BE2C (cell line): Measurements from ENCODE around the gene ASB10.

Experiments
- DNase-seq: peaks from one replicate; pipeline ENCODE4 v3.0.0-alpha.2; 2020
- H3K27me3 ChIP-seq: fragments of 250-450 bp; sonication (Bioruptor Pico); 2 replicates; pipeline ENCODE4 v1.5.1; 2020; ENCODE audit warnings: mild to moderate bottlenecking
- H3K36me3 ChIP-seq: fragments of 250-450 bp; sonication (Bioruptor Pico); 2 replicates; pipeline ENCODE4 v1.5.1; 2020; ENCODE audit warnings: mild to moderate bottlenecking
- H3K4me1 ChIP-seq: fragments of 250-450 bp; sonication (Bioruptor Pico); 2 replicates; pipeline ENCODE4 v1.5.1; 2020
- H3K4me3 ChIP-seq: 2 replicates; pipeline ENCODE4 v1.5.1; 2011; ENCODE audit warnings: low read depth, low read length
- H3K9me3 ChIP-seq: fragments of 250-450 bp; sonication (Bioruptor Pico); 2 replicates; pipeline ENCODE4 v1.5.1; 2020
- CTCF ChIP-seq: IDR thresholded peaks from 2 replicates; pipeline ENCODE4 v1.5.1; 2012; ENCODE audit warnings: mild to moderate bottlenecking, low read depth, low read length

The ASB10 gene

GRCh38 chr7:151201751-151202150 lies 14.7 kb upstream of the ASB10 start:
- TF ChIP-seq CTCF, result no peak
- Histone ChIP-seq H3K36me3 (no peaks in the 10 kb centered on the region), H3K4me1 (no peaks in the 10 kb centered on the region; the same call in 1 of the 2 replicates), H3K4me3 (no peak overlapping the region), H3K27me3 (peaks cover 22% of the 10 kb centered on the region), H3K9me3 (no peaks in the 10 kb centered on the region)
- DNase-seq, result no peak

- Histone ChIP-seq H3K9me3 (no peaks in the 10 kb centered on the region), H3K4me1 (no peaks in the 10 kb centered on the region; the same call in 1 of the 2 replicates), H3K4me3 (no peak overlapping the region), H3K27me3 (peaks cover 22% of the 10 kb centered on the region), H3K36me3 (no peaks in the 10 kb centered on the region)
- DNase-seq, result no peak
- no peak for TF ChIP-seq CTCF
Measured at GRCh38 chr7:151201344-151201743, 14.3 kb upstream of the ASB10 start.

- no peak for DNase-seq
- H3K27me3 ChIP-seq, result peaks cover 16% of the 10 kb centered on the region
Measured at GRCh38 chr7:151198945-151199848, 12.1 kb upstream of the ASB10 start.

GRCh38 chr7:151197932-151198331 lies 10.9 kb upstream of the ASB10 start:
- no peaks in the 10 kb centered on the region; the same call in 1 of the 2 replicates for H3K4me1 ChIP-seq
- no peak for TF ChIP-seq CTCF
- H3K9me3 ChIP-seq, result no peaks in the 10 kb centered on the region
- DNase-seq, result no peak
- no peak overlapping the region for H3K4me3 ChIP-seq
- H3K36me3 ChIP-seq, result no peaks in the 10 kb centered on the region
- H3K27me3 ChIP-seq, result peaks cover 10% of the 10 kb centered on the region

More at GRCh38 chr7:151198945-151199848, 12.1 kb upstream of the ASB10 start:
- Histone ChIP-seq H3K4me3 (no peak overlapping the region), H3K4me1 (no peaks in the 10 kb centered on the region; the same call in 1 of the 2 replicates), H3K9me3 (no peaks in the 10 kb centered on the region), H3K36me3 (no peaks in the 10 kb centered on the region)
- TF ChIP-seq CTCF, result no peak

- Histone ChIP-seq H3K4me1 (no peaks in the 10 kb centered on the region; the same call in 1 of the 2 replicates), H3K4me3 (no peak overlapping the region), H3K27me3 (peaks cover 10% of the 10 kb centered on the region), H3K36me3 (no peaks in the 10 kb centered on the region), H3K9me3 (no peaks in the 10 kb centered on the region)
- TF ChIP-seq CTCF, result no peak
- DNase-seq, result no peak
Measured at GRCh38 chr7:151195616-151196450, 8.8 kb upstream of the ASB10 start.
